Muscle layer of duodenum (tissue), 2 donors: ENCODE results near the gene IDH3B.

ENCODE experiments used
- H3K27ac ChIP-seq: one replicate; pipeline ENCODE4 v1.7.0; 2013; ENCODE audit warnings: mild to moderate bottlenecking, low read length
- H3K27me3 ChIP-seq: one replicate; pipeline ENCODE4 v1.7.0; 2013; ENCODE audit warnings: low read depth, mild to moderate bottlenecking, control low read depth, low read length
- H3K36me3 ChIP-seq, 2 donors: one replicate each; pipeline ENCODE4 v1.7.0; 2013; ENCODE audit warnings: low read length in 2 of 2, control low read depth in 1 of 2, mild to moderate bottlenecking in 1 of 2; ENCODE audit not compliant: insufficient read depth in 2 of 2, control insufficient read depth in 1 of 2
- H3K4me1 ChIP-seq, 2 donors: one replicate each; pipeline ENCODE4 v1.7.0; 2013; ENCODE audit warnings: low read length in 2 of 2, mild to moderate bottlenecking in 2 of 2, control low read depth in 1 of 2, moderate library complexity in 1 of 2; ENCODE audit not compliant: insufficient read depth in 2 of 2, control insufficient read depth in 1 of 2
- H3K4me3 ChIP-seq, 2 donors: one replicate each; pipeline ENCODE4 v1.7.0; 2013; ENCODE audit warnings: low read length in 2 of 2, low read depth in 1 of 2, mild to moderate bottlenecking in 1 of 2
- H3K9me3 ChIP-seq, 2 donors: one replicate each; pipeline ENCODE4 v1.7.0; 2013; ENCODE audit warnings: low read length in 2 of 2, control low read depth in 1 of 2, mild to moderate bottlenecking in 1 of 2; ENCODE audit not compliant: control insufficient read depth in 1 of 2
- donor health status: healthy.

The IDH3B gene

GRCh38 chr20:2680046-2680445 lies 16.0 kb upstream of the IDH3B start:
- H3K9me3 ChIP-seq, result no peaks in the 10 kb centered on the region
- H3K36me3 ChIP-seq, result no peaks in the 10 kb centered on the region
- no peaks in the 10 kb centered on the region for H3K4me1 ChIP-seq
- H3K27ac ChIP-seq, result no peak overlapping the region
- H3K4me3 ChIP-seq, result no peak overlapping the region
- no peaks in the 10 kb centered on the region for H3K27me3 ChIP-seq

DNA sequence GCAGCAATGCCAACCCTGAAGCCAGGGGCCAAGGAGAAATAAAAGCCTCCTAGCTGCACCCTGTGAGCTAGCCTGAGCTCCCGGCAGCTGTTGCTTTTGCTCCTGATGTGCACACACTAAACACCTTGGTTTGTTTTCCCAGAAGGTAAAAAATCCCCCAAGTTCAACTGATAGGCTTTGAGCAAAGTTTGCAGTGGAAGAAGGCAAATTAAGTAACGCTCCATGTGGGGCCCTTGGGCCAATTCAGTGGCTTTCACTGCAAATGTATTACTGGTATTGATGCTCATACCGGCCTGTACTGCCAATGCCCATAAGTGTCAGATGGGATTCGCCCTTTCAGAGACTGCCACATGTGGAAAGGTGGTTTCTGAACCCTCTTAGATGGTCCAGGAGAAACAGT lies 9.4 kb upstream of the IDH3B start:
- no peaks in the 10 kb centered on the region for H3K27me3 ChIP-seq
- no peaks in the 10 kb centered on the region for H3K36me3 ChIP-seq
- H3K27ac ChIP-seq, result no peak overlapping the region
- no peaks in the 10 kb centered on the region for H3K9me3 ChIP-seq
- H3K4me1 ChIP-seq, result no peaks in the 10 kb centered on the region
- no peak overlapping the region for H3K4me3 ChIP-seq

- no peak overlapping the region for H3K27ac ChIP-seq
- no peaks in the 10 kb centered on the region for H3K27me3 ChIP-seq
- no peaks in the 10 kb centered on the region for H3K9me3 ChIP-seq
- H3K4me3 ChIP-seq, result no peak overlapping the region
- H3K4me1 ChIP-seq, result no peaks in the 10 kb centered on the region
- H3K36me3 ChIP-seq, result no peaks in the 10 kb centered on the region
Observed at GRCh38 chr20:2672446-2672845, 8.4 kb upstream of the IDH3B start.

- H3K27me3 ChIP-seq, result no peaks in the 10 kb centered on the region
- H3K9me3 ChIP-seq, result no peaks in the 10 kb centered on the region
- no peak overlapping the region for H3K4me3 ChIP-seq
- H3K27ac ChIP-seq, result no peak overlapping the region
- no peaks in the 10 kb centered on the region for H3K4me1 ChIP-seq
- no peaks in the 10 kb centered on the region for H3K36me3 ChIP-seq
Observed at GRCh38 chr20:2671977-2672376, 8.0 kb upstream of the IDH3B start.

DNA sequence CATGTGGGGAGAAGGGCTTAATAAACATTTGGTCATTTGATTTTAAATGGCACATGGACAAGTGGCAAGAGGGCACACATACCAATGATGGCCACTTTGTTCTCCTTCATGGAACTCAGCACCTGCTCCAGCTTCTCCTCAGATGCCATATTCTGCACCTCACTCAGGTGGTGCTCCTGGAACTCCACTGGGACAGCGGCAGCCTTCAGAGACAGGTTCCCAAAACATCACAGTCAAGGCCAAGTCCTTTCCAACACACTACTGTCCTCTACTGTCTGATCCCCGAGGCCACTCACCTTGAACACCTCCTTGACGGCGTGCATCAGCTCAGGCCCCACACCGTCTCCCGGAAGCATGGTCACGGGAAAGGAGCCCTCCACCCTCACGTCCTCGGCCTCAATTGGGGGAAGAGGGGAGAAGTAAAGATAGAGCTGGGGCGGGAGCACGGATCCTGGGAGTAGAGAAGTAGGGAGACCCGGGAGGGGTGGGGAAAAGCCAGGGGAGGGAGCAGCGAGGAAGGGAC lies 591 bp downstream of the IDH3B start:
- Histone ChIP-seq H3K27me3 (no peaks in the 10 kb centered on the region), H3K4me3 (peak overlapping the region; percentile 92 to 99), H3K27ac (peak overlapping the region; percentile 100), H3K36me3 (peaks cover 30 to 40% of the 10 kb centered on the region in 2 donors), H3K4me1 (peaks cover 6 to 10% of the 10 kb centered on the region in 2 donors), H3K9me3 (no peaks in the 10 kb centered on the region)

DNA sequence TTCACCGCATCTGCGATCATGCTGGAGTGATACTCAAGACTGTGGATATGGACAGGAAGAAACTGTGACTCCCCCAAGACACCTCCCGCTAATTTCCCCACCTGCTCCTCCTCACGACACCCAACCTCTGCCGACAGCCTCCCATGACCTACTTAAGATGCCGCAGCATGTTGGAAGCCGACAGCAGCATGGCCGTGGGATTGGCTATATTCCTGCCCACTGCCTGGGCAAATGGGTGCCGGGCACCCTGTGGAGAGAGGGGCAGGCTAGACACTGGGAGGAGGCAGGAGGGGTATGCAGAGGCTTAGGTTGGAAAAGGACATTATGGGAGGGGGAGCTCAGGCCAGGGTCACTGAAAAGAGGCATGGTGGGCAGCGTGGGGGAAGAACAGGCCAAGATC lies 4.5 kb downstream of the IDH3B start:
- Histone ChIP-seq H3K27me3 (no peaks in the 10 kb centered on the region), H3K27ac (no peak overlapping the region), H3K4me1 (peaks cover 6 to 10% of the 10 kb centered on the region in 2 donors), H3K9me3 (no peaks in the 10 kb centered on the region), H3K4me3 (no peak overlapping the region), H3K36me3 (peaks cover 62 to 79% of the 10 kb centered on the region in 2 donors)

GRCh38 chr20:2658414-2659354 lies 5.3 kb downstream of the IDH3B start:
- Histone ChIP-seq H3K27ac (no peak overlapping the region), H3K27me3 (no peaks in the 10 kb centered on the region), H3K4me1 (peaks cover 12 to 16% of the 10 kb centered on the region in 2 donors), H3K9me3 (no peaks in the 10 kb centered on the region), H3K36me3 (peaks cover 64 to 85% of the 10 kb centered on the region in 2 donors), H3K4me3 (no peak overlapping the region)

DNA sequence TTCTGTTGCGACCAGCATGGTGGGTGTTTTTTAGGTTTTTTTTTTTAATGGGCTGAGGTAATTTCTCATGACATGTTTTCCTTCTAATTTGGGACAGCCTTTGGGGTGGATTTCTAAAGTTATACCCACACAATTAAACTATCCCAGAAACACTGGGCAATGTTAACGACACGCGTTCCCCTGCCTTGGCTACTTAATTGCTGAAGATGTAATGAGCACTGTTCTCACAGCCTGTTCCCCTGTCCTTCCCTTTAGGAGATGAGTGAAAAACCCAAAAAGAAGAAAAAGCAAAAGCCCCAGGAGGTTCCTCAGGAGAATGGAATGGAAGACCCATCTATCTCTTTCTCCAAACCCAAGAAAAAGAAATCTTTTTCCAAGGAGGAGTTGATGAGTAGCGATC lies 6.3 kb downstream of the IDH3B start:
- no peaks in the 10 kb centered on the region for H3K9me3 ChIP-seq
- H3K27ac ChIP-seq, result no peak overlapping the region
- H3K36me3 ChIP-seq, result peaks cover 64 to 85% of the 10 kb centered on the region in 2 donors
- H3K27me3 ChIP-seq, result no peaks in the 10 kb centered on the region
- H3K4me1 ChIP-seq, result peaks cover 6 to 13% of the 10 kb centered on the region in 2 donors
- no peak overlapping the region for H3K4me3 ChIP-seq

- no peaks in the 10 kb centered on the region for H3K9me3 ChIP-seq
- no peak overlapping the region for H3K27ac ChIP-seq
- peaks cover 6 to 13% of the 10 kb centered on the region in 2 donors for H3K4me1 ChIP-seq
- H3K36me3 ChIP-seq, result peaks cover 64 to 82% of the 10 kb centered on the region in 2 donors
- H3K4me3 ChIP-seq, result no peak overlapping the region
- no peaks in the 10 kb centered on the region for H3K27me3 ChIP-seq
Observed at GRCh38 chr20:2657241-2657640, 6.8 kb downstream of the IDH3B start.

DNA sequence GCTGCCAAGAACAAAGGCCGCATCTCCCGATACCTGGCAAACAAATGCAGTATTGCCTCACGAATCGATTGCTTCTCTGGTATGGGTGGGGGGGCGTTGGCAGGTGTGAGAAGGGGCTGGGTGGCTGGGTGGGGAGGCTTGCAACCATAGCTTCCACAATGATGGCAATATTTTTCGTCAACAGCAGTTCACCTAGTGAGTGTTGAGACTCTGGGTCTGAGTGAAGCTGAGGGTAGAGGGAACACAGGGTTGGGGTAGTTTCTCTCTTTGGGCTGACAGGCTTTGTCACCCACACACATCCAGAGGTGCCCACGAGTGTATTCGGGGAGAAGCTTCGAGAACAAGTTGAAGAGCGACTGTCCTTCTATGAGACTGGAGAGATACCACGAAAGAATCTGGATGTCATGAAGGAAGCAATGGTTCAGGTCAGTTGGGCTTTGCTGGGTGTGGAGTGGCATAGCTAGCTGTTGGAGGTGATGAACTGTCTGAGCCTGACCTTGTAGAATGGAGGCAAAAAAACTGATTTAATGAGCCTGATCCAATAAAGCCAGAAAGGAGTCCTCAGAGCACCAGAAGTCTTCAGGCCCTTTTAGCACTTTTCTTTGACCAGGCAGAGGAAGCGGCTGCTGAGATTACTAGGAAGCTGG lies 7.4 kb downstream of the IDH3B start:
- no peak overlapping the region for H3K4me3 ChIP-seq
- peaks cover 57 to 76% of the 10 kb centered on the region in 2 donors for H3K36me3 ChIP-seq

GRCh38 chr20:2655331-2656116 lies 8.5 kb downstream of the IDH3B start:
- Histone ChIP-seq H3K27me3 (no peaks in the 10 kb centered on the region), H3K36me3 (peaks cover 51 to 66% of the 10 kb centered on the region in 2 donors), H3K4me1 (peaks cover 6 to 18% of the 10 kb centered on the region in 2 donors), H3K27ac (no peak overlapping the region), H3K4me3 (no peak overlapping the region), H3K9me3 (no peaks in the 10 kb centered on the region)

More for the DNA sequence above, 7.4 kb downstream of the IDH3B start:
- Histone ChIP-seq H3K27me3 (no peaks in the 10 kb centered on the region), H3K27ac (no peak overlapping the region), H3K4me1 (peaks cover 6 to 13% of the 10 kb centered on the region in 2 donors), H3K9me3 (no peaks in the 10 kb centered on the region)
